A673 (cell line): ENCODE data around the gene UNC13B.

Source experiments
- CTCF ChIP-seq: fragments of 300-800, 200-600 bp; sonication (generic); conservative IDR thresholded peaks from 2 replicates; pipeline ENCODE4 v1.5.1; 2017; ENCODE audit warnings: low read depth, mild to moderate bottlenecking, antibody characterized with exemption, low read length, moderate library complexity, mixed read lengths
- EZH2 ChIP-seq: fragments of 200-600 bp; sonication (generic); IDR thresholded peaks from 2 replicates; pipeline ENCODE4 v1.6.1; 2017; ENCODE audit warnings: borderline replicate concordance, low read depth, mild to moderate bottlenecking, mixed read lengths, antibody characterized with exemption, low read length; ENCODE audit not compliant: poor library complexity, severe bottlenecking

GRCh38 chr9:35269919-35270318 is 108.1 kb downstream of the UNC13B start:
- no peak for TF ChIP-seq CTCF
- no peak for TF ChIP-seq EZH2
